Brain microvascular endothelial cell (primary cell): ENCODE results near the gene DLG2.

ENCODE experiments used
- DNase-seq: peaks from one replicate; pipeline ENCODE4 v3.0.0-alpha.2; 2020
- H3K27ac ChIP-seq: fragments of 250-450 bp; sonication (Bioruptor Pico); 2 replicates; pipeline ENCODE4 v1.5.1; 2020; ENCODE audit warnings: mild to moderate bottlenecking, moderate library complexity
- H3K27me3 ChIP-seq: fragments of 250-450 bp; sonication (Bioruptor Pico); replicated peaks from 2 replicates; pipeline ENCODE4 v1.5.1; 2020; ENCODE audit warnings: mild to moderate bottlenecking
- H3K36me3 ChIP-seq: fragments of 250-450 bp; sonication (Bioruptor Pico); replicated peaks from 2 replicates; pipeline ENCODE4 v1.5.1; 2020; ENCODE audit warnings: mild to moderate bottlenecking
- H3K4me3 ChIP-seq: 2 replicates; pipeline ENCODE4 v1.5.1; 2011; ENCODE audit warnings: low read depth, mild to moderate bottlenecking, control low read depth, low read length, moderate library complexity
- in situ Hi-C: cut with HindIII; loops from 2 replicates; pipeline ENCODE4 v1.10.0; 2017; ENCODE audit warnings: low sequenced_read_pairs, low pct_ligation_motif_present
- TF ChIP-seq, protein P1 (sequence below): IDR thresholded peaks from 2 replicates; pipeline ENCODE4 v1.5.1; 2011; ENCODE audit warnings: low read depth, mild to moderate bottlenecking, moderate library complexity, low read length, control low read depth, inconsistent platforms; ENCODE audit errors: missing control alignments

The DLG2 gene

GRCh38 chr11:84243629-84244263, 1383.4 kb downstream of the DLG2 start:
- DNase-seq = no peak
- Histone ChIP-seq H3K27ac (no peak overlapping the region), H3K27me3 (no peaks in the 10 kb centered on the region), H3K4me3 (no peak overlapping the region), H3K36me3 (no peaks in the 10 kb centered on the region)
- in situ Hi-C loops = no loop called here
- TF ChIP-seq, protein P1, sequence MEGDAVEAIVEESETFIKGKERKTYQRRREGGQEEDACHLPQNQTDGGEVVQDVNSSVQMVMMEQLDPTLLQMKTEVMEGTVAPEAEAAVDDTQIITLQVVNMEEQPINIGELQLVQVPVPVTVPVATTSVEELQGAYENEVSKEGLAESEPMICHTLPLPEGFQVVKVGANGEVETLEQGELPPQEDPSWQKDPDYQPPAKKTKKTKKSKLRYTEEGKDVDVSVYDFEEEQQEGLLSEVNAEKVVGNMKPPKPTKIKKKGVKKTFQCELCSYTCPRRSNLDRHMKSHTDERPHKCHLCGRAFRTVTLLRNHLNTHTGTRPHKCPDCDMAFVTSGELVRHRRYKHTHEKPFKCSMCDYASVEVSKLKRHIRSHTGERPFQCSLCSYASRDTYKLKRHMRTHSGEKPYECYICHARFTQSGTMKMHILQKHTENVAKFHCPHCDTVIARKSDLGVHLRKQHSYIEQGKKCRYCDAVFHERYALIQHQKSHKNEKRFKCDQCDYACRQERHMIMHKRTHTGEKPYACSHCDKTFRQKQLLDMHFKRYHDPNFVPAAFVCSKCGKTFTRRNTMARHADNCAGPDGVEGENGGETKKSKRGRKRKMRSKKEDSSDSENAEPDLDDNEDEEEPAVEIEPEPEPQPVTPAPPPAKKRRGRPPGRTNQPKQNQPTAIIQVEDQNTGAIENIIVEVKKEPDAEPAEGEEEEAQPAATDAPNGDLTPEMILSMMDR = no peak

- no peaks in the 10 kb centered on the region for H3K27me3 ChIP-seq
- TF ChIP-seq, protein P1 = no peak
- H3K27ac ChIP-seq = no peak overlapping the region
- no peak for DNase-seq
- H3K4me3 ChIP-seq = no peak overlapping the region
- no peaks in the 10 kb centered on the region for H3K36me3 ChIP-seq
- in situ Hi-C loops = no loop called here
Observed at GRCh38 chr11:84241343-84242131, 1385.6 kb downstream of the DLG2 start.

DNA sequence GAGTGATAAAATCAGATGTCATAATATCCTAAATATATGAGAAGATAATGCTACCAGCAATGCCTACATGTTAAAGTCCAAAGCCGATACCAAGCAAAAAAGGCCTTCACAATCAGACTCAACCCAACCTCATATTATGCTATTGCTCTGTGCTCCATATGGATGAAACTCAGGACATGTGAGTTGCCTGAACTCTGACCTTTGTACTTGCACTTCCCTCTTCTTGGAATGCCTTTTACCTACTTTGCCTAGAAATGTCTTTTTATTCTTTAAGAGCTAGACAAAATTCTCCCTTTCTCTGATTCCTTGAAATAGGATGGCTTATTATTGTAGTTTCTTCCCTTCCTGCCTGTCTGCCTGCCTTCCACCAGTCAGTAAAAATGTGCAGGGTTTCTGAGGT, 1386.3 kb downstream of the DLG2 start:
- H3K27ac ChIP-seq = no peak overlapping the region
- no peaks in the 10 kb centered on the region for H3K36me3 ChIP-seq
- H3K4me3 ChIP-seq = no peak overlapping the region
- no peak for DNase-seq
- in situ Hi-C loops = no loop called here
- no peaks in the 10 kb centered on the region for H3K27me3 ChIP-seq
- TF ChIP-seq, protein P1 = no peak

DNA sequence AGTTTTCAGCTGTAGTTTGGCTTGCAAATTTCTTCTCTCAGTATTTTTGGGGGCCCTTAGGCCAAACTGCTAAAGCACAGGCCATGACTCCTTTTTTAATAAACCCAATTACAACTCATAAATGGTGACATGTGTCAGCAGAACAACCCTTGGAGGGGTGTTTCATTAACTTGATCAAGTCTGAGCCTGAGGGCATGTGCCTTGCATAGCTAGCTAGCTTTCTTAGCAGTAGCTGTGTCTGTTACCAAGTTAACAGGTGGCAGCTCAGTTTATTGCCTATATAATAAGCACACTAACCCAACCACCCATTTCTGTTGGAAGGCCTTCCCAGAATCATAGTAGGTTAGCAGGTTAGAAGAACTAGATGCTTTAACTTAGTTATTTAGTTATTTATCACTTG, 1390.7 kb downstream of the DLG2 start:
- TF ChIP-seq, protein P1 = no peak
- in situ Hi-C loops = no loop called here

DNA sequence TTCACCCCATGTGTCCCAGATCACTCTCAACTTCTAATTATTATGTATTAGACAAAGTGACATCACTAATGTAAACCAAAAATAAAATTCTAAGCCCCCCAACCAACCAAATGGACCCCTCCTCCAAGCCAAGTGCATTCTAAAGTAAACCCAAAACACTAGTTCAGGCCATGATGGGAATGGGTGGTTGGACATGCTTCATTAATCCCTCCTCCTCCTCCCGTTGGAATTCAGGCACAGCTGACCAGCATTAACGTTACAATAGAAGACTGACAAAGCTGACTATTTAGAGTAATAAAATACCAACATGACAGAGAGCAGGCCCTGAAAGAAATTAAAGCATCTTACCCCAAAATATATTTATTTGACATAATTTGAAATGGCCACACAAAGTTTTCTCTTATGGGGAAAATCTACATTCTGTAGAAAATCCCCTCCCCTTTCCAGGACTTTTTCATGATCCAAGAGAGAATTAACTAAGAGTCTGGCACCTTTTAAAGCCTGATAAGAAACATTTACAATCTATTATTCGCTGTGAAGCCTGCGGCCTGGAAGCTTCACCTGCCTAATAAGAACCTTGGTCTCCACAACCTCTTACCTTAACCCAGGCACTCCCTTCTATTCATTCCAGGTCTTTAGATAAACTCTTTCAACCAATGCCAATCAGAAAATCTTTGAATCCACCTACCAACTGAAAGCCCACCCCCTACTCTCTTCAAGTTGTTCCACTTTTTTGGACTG, 1392.5 kb downstream of the DLG2 start:
- Histone ChIP-seq H3K27me3 (no peaks in the 10 kb centered on the region), H3K4me3 (no peak overlapping the region), H3K36me3 (no peaks in the 10 kb centered on the region), H3K27ac (no peak overlapping the region)
- TF ChIP-seq, protein P1 = no peak
- DNase-seq = no peak
- in situ Hi-C loops = no loop called here

More for the DNA sequence above, 1390.7 kb downstream of the DLG2 start:
- H3K4me3 ChIP-seq = no peak overlapping the region
- H3K27me3 ChIP-seq = no peaks in the 10 kb centered on the region
- no peak overlapping the region for H3K27ac ChIP-seq
- H3K36me3 ChIP-seq = no peaks in the 10 kb centered on the region
- DNase-seq = no peak
